Astrocyte of the spinal cord (primary cell): ENCODE results near the gene LYST.

Experiments
- DNase-seq: peaks from one replicate; pipeline ENCODE4 v3.0.0; 2011; ENCODE audit warnings: low read depth, low spot score
- H3K4me3 ChIP-seq: 2 replicates; pipeline ENCODE4 v1.5.1; 2011; ENCODE audit warnings: low read depth, mild to moderate bottlenecking, low read length, moderate library complexity
- in situ Hi-C: cut with HindIII; loops from 2 replicates; pipeline ENCODE4 v1.10.0; 2017; ENCODE audit warnings: low sequenced_read_pairs
- TF ChIP-seq, protein P1 (sequence below): IDR thresholded peaks from 2 replicates; pipeline ENCODE4 v1.5.1; 2012; ENCODE audit warnings: low read depth, mild to moderate bottlenecking, low read length, inconsistent platforms

LYST gene

DNA sequence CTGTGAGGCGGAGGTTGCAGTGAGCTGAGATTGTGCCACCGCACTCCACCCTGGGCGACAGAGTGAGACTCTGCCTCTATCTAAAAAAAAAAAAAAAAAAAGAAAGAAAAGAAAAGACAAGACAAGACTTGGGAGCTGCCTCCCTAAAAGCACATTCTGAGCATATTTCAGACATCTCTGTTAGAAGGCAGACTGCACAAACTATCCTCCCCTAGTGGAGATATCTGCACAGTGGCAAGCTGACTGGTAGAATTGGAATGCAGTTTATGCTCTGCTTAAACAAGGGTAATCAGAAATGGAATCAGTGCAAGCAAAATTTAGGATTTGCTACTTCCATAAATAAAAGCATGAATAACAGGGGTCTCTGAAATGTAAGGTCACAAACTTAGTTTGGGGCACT is 248.9 kb downstream of the LYST start:
- in situ Hi-C loops = no loop called here
- TF ChIP-seq, protein P1, sequence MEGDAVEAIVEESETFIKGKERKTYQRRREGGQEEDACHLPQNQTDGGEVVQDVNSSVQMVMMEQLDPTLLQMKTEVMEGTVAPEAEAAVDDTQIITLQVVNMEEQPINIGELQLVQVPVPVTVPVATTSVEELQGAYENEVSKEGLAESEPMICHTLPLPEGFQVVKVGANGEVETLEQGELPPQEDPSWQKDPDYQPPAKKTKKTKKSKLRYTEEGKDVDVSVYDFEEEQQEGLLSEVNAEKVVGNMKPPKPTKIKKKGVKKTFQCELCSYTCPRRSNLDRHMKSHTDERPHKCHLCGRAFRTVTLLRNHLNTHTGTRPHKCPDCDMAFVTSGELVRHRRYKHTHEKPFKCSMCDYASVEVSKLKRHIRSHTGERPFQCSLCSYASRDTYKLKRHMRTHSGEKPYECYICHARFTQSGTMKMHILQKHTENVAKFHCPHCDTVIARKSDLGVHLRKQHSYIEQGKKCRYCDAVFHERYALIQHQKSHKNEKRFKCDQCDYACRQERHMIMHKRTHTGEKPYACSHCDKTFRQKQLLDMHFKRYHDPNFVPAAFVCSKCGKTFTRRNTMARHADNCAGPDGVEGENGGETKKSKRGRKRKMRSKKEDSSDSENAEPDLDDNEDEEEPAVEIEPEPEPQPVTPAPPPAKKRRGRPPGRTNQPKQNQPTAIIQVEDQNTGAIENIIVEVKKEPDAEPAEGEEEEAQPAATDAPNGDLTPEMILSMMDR = peak; percentile 49
- peak; percentile 22 for DNase-seq
- H3K4me3 ChIP-seq = no peak overlapping the region

DNA sequence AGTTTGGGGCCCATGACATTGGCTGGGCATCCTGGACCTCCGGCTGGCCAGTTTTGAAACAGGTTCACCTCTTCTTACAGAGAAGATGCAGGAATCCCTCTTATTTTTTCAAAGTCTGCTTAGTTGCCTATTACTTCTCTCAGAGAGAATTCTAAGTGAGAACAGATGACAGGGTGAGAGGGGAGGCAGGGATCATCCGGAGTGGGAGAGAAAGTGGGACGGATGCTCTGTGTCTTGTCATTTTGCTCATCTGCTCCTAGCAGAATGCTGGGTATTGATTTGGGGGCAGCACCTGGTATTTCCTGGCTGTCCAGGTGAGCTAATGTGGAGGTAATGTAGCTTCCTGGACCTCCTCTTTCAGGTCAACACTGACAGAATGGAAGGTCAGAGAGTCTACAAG is 249.6 kb downstream of the LYST start:
- in situ Hi-C loops = no loop called here

DNA sequence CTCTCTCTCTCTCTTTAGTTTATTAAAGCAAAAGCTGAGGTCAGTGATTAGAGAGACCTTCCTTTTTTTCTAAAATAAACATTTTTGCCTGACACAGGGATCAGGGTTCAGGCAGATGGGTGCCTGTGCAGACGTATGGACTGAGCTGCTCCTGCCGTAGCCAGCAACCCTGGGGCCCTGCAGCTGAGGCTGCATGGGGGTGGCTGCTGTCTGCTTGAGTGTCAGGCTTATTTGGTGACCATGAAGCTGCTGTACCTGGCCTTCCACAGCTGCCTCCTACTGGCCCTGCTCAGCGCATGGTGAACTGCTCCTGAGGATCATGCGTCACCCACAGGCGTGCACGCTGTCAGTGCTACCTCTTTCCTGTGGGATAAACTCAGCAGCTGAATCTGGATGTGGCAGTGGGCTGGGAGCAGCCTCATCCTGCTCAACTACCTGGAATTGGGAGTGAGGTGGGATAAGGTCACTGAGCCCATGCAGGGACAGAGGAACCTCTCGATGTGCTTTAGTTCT is 252.2 kb downstream of the LYST start:
- TF ChIP-seq, protein P1 = no peak
- H3K4me3 ChIP-seq = no peak overlapping the region
- DNase-seq = no peak
- in situ Hi-C loops = no loop called here

More for the DNA sequence above, 249.6 kb downstream of the LYST start:
- TF ChIP-seq, protein P1 = no peak
- no peak overlapping the region for H3K4me3 ChIP-seq
- no peak for DNase-seq

DNA sequence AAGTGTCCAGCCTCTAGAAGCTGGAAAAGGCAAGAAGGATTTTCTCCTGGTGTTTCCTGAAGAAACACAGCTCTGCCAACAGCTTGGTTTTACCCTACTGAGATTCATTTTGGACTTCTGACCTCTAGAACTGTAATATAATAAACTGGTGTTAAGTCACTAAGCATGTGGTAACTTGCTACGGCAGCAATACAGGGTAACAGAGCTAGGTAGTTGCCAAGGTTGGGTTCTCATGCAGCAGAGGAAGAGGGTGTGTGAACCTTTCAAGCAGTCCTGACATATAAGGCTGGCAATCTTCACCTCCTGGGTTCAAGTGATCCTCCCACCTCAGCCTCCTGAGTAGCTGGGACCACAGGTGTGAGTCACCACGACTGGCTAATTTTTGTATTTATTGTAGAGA is 253.1 kb downstream of the LYST start:
- in situ Hi-C loops = no loop called here
- DNase-seq = no peak
- TF ChIP-seq, protein P1 = no peak
- H3K4me3 ChIP-seq = no peak overlapping the region

DNA sequence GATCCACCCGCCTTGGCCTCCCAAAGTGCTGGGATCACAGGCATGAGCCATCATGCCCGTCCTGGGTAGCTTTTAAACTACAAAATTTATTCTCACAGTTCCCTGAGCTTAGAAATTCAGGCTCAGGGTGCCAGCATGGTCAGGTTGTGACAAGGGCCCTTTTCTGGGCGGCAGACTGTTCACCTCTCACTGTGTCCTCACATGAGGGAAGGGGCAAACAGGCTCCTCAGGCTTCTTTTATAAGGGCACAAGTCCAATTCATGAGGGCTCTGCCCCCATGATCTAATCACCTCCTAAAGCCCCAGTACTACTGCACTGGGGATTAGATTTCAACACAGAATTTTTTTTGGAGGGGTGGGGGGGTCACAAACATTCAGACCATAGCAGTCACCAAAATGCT is 253.9 kb downstream of the LYST start:
- in situ Hi-C loops = no loop called here
- DNase-seq = no peak
- H3K4me3 ChIP-seq = no peak overlapping the region
- TF ChIP-seq, protein P1 = no peak
